ENCODE measurements around the gene TASP1. TPM values are rescaled to one million over a fixed set of nuclear protein-coding genes. Genes with fewer than 3 reads are reported as not detected.

TASP1 gene
- total RNA-seq, 1 experiment from 2014 or later = 8.9 TPM

DNA sequence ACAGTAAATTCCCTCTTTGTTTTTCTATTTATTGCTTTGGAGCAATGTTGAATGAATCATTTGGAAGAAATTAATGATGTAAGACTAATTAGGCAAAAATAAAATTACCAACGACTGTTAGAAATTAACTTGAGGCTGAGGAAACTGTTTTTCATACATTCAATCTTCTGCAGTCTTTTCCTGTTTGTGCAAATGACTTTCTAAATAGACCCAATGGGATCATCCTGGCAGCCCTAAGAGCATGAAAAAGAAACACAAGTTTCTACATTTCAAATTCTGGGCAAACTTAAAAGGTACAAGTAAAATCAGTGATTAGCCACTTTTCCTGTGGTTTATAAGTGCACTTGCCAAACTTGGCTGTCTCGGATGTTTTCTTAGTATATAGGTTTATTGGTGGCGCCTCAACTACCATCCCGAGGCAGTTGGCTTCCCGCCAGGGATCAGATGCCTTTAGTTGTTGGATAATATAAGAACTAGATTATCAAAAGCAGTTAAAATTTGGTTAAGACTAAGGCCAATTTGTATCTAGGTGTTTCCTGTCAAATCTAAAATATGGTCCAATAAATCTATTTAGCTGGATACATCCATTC lies 236.5 kb downstream of the TASP1 start:
- POLR2A ChIA-PET = no interaction called here
- intact Hi-C loops (cut with micrococcal nuclease; ENCODE audit: unreplicated experiment) = no loop called here
- no peak overlapping the region for H3K27ac ChIP-seq (ENCODE audit: low read length)

DNA sequence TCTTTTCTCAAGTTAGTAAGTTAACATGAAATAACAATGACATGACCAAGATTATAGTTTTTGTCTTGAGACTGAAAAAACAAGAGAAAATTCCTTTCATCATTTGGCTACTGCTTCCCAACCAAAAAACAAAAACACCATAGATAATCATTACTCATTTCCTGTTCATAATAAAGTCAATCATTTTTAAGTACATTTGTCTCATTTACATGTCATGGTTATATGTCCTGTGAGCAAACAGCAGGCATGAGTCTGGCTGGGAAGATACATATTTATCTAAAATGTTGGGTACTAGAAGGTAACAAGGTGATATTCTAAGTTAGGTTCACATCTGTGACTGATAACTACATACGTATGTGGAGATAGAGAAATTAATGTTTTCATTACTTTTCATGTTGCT lies 237.1 kb downstream of the TASP1 start:
- no peak for ATAC-seq
- ChIA-PET CTCF (no interaction called here), POLR2A (no interaction called here)
- no TSS peak for BruUV-seq (replicated peaks)
- Histone ChIP-seq H3K27ac (ENCODE audit: low read length) (no peak overlapping the region), H3K4me3 (ENCODE audit: low read depth in 2 of 2, low read length in 2 of 2) (no peak overlapping the region), H3K27me3 (ENCODE audit: control insufficient read depth, insufficient read depth, low read length) (no peaks in the 10 kb centered on the region), H3K36me3 (ENCODE audit: control insufficient read depth, insufficient read depth, low read length) (no peaks in the 10 kb centered on the region), H3K9me3 (ENCODE audit: control insufficient read depth, insufficient read depth, low read depth, low read length) (no peaks in the 10 kb centered on the region), H3K4me1 (ENCODE audit: control insufficient read depth, insufficient read depth, low read length) (no peaks in the 10 kb centered on the region)
- intact Hi-C loops (cut with micrococcal nuclease; ENCODE audit: unreplicated experiment) (no loop called here), in situ Hi-C loops (cut with HindIII; ENCODE audit: low pct_unique_long_range_greater_than_20kb, low sequenced_read_pairs) (no loop called here)
- no peak for DNase-seq (ENCODE audit: low read depth, low spot score)
- TF ChIP-seq TCF7L2 (IDR thresholded peaks at IDR 0.05; ENCODE audit: low read depth, low read length) (no peak), SIN3A (IDR thresholded peaks at IDR 0.05; ENCODE audit: borderline replicate concordance, insufficient read depth, low read depth, low read length) (no peak)

More for the DNA sequence above, 236.5 kb downstream of the TASP1 start:
- no peak for ATAC-seq
- H3K27me3 ChIP-seq (ENCODE audit: control insufficient read depth, insufficient read depth, low read length) = no peaks in the 10 kb centered on the region
- in situ Hi-C loops (cut with HindIII; ENCODE audit: low pct_unique_long_range_greater_than_20kb, low sequenced_read_pairs) = no loop called here
- CTCF ChIA-PET = no interaction called here
- no peak overlapping the region for H3K4me3 ChIP-seq (ENCODE audit: low read depth in 2 of 2, low read length in 2 of 2)
- BruUV-seq (replicated peaks) = no TSS peak
- TF ChIP-seq, protein P1, sequence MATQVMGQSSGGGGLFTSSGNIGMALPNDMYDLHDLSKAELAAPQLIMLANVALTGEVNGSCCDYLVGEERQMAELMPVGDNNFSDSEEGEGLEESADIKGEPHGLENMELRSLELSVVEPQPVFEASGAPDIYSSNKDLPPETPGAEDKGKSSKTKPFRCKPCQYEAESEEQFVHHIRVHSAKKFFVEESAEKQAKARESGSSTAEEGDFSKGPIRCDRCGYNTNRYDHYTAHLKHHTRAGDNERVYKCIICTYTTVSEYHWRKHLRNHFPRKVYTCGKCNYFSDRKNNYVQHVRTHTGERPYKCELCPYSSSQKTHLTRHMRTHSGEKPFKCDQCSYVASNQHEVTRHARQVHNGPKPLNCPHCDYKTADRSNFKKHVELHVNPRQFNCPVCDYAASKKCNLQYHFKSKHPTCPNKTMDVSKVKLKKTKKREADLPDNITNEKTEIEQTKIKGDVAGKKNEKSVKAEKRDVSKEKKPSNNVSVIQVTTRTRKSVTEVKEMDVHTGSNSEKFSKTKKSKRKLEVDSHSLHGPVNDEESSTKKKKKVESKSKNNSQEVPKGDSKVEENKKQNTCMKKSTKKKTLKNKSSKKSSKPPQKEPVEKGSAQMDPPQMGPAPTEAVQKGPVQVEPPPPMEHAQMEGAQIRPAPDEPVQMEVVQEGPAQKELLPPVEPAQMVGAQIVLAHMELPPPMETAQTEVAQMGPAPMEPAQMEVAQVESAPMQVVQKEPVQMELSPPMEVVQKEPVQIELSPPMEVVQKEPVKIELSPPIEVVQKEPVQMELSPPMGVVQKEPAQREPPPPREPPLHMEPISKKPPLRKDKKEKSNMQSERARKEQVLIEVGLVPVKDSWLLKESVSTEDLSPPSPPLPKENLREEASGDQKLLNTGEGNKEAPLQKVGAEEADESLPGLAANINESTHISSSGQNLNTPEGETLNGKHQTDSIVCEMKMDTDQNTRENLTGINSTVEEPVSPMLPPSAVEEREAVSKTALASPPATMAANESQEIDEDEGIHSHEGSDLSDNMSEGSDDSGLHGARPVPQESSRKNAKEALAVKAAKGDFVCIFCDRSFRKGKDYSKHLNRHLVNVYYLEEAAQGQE (IDR thresholded peaks at IDR 0.05; ENCODE audit: insufficient read depth in 1 of 2, low read depth in 2 of 2, low read length in 1 of 2) = no peak
- TF ChIP-seq POLR2AphosphoS5 (IDR thresholded peaks at IDR 0.05; ENCODE audit: low read depth, low read length) (no peak), SIN3A (IDR thresholded peaks at IDR 0.05; ENCODE audit: borderline replicate concordance, insufficient read depth, low read depth, low read length) (no peak), TCF7L2 (IDR thresholded peaks at IDR 0.05; ENCODE audit: low read depth, low read length) (no peak)
- TF ChIP-seq, protein P2, sequence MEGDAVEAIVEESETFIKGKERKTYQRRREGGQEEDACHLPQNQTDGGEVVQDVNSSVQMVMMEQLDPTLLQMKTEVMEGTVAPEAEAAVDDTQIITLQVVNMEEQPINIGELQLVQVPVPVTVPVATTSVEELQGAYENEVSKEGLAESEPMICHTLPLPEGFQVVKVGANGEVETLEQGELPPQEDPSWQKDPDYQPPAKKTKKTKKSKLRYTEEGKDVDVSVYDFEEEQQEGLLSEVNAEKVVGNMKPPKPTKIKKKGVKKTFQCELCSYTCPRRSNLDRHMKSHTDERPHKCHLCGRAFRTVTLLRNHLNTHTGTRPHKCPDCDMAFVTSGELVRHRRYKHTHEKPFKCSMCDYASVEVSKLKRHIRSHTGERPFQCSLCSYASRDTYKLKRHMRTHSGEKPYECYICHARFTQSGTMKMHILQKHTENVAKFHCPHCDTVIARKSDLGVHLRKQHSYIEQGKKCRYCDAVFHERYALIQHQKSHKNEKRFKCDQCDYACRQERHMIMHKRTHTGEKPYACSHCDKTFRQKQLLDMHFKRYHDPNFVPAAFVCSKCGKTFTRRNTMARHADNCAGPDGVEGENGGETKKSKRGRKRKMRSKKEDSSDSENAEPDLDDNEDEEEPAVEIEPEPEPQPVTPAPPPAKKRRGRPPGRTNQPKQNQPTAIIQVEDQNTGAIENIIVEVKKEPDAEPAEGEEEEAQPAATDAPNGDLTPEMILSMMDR (IDR thresholded peaks at IDR 0.05) = no peak
- DNase-seq (ENCODE audit: low read depth, low spot score) = no peak
- H3K36me3 ChIP-seq (ENCODE audit: control insufficient read depth, insufficient read depth, low read length) = no peaks in the 10 kb centered on the region
- no peaks in the 10 kb centered on the region for H3K4me1 ChIP-seq (ENCODE audit: control insufficient read depth, insufficient read depth, low read length)
- H3K9me3 ChIP-seq (ENCODE audit: control insufficient read depth, insufficient read depth, low read depth, low read length) = no peaks in the 10 kb centered on the region

DNA sequence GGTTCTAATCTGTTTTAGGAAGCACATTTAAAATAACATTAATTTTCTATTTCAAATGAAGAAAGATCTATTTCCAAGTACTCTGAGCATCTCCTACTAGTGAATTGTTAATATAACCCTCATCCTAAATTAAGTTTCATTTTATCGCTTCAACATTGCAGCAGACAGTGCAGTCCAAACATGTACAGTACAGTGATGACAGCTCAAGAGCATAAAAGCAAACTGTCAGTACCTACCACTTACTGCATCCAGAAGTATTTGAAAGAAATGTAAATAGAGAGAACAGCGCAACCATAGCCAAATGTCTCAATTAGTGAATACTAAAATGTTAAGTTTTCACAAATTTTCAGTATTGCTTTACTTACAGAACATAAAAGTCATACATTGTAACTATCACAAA lies 238.3 kb downstream of the TASP1 start:
- ATAC-seq (no peak), DNase-seq (ENCODE audit: low read depth, low spot score) (no peak)
- in situ Hi-C loops (cut with HindIII; ENCODE audit: low pct_unique_long_range_greater_than_20kb, low sequenced_read_pairs) = no loop called here
- Histone ChIP-seq H3K4me3 (ENCODE audit: low read depth in 2 of 2, low read length in 2 of 2) (no peak overlapping the region), H3K4me1 (ENCODE audit: control insufficient read depth, insufficient read depth, low read length) (no peaks in the 10 kb centered on the region), H3K27ac (ENCODE audit: low read length) (no peak overlapping the region), H3K27me3 (ENCODE audit: control insufficient read depth, insufficient read depth, low read length) (no peaks in the 10 kb centered on the region), H3K36me3 (ENCODE audit: control insufficient read depth, insufficient read depth, low read length) (no peaks in the 10 kb centered on the region), H3K9me3 (ENCODE audit: control insufficient read depth, insufficient read depth, low read depth, low read length) (no peaks in the 10 kb centered on the region)
- no TSS peak for BruUV-seq (replicated peaks)
- ChIA-PET POLR2A (no interaction called here), CTCF (no interaction called here)
- intact Hi-C loops (cut with micrococcal nuclease; ENCODE audit: unreplicated experiment) = no loop called here
- TF ChIP-seq, protein P2 (IDR thresholded peaks at IDR 0.05) = no peak
- no peak for TF ChIP-seq TCF7L2 (IDR thresholded peaks at IDR 0.05; ENCODE audit: low read depth, low read length)
- no peak for TF ChIP-seq POLR2AphosphoS5 (IDR thresholded peaks at IDR 0.05; ENCODE audit: low read depth, low read length)
- TF ChIP-seq, protein P1 (IDR thresholded peaks at IDR 0.05; ENCODE audit: insufficient read depth in 1 of 2, low read depth in 2 of 2, low read length in 1 of 2) = no peak
- no peak for TF ChIP-seq SIN3A (IDR thresholded peaks at IDR 0.05; ENCODE audit: borderline replicate concordance, insufficient read depth, low read depth, low read length)

All from Panc1 (cell line).